Body of pancreas (tissue), 4 donors: ENCODE results near the gene MTR. TPM values are rescaled to one million over a fixed set of nuclear protein-coding genes. Genes with fewer than 3 reads are reported as not detected.

Experiments used
- ATAC-seq: fragments of 150-250 bp; one replicate; pipeline ENCODE4 v1.9.1; 2016
- DNase-seq, 4 donors: peaks; one replicate each; pipeline ENCODE4 v3.0.0-alpha.2; 2019
- H3K27ac ChIP-seq, 4 donors: fragments of 200-600 bp; sonication (generic); 1 replicate in 3 of 4; 2 replicates in 1 of 4; pipeline versions ENCODE4 v1.5.1 to v1.6.1; 2016 to 2019; ENCODE audit warnings: mild to moderate bottlenecking in 1 of 4, mixed read lengths in 1 of 4, moderate library complexity in 1 of 4
- H3K27me3 ChIP-seq, 2 donors: fragments of 200-600 bp; sonication (generic); one replicate each; pipeline ENCODE4 v1.6.0; 2016; ENCODE audit warnings: mild to moderate bottlenecking in 1 of 2
- H3K36me3 ChIP-seq, 2 donors: fragments of 200-600 bp; sonication (generic); replicated peaks in 1 of 2; 2 replicates each; pipeline ENCODE4 v1.5.1; 2016; ENCODE audit warnings: low read depth in 2 of 2; ENCODE audit not compliant: insufficient read depth in 1 of 2
- H3K4me1 ChIP-seq: fragments of 200-600 bp; sonication (generic); one replicate; pipeline ENCODE4 v1.6.0; 2016
- H3K4me3 ChIP-seq, 2 donors: fragments of 200-600 bp; sonication (generic); 1 replicate in 1 of 2; 2 replicates in 1 of 2; pipeline ENCODE4 v1.5.1; 2016 to 2019
- H3K9me3 ChIP-seq, 3 donors: fragments of 200-600 bp; sonication (generic); 1 replicate in 2 of 3; 2 replicates in 1 of 3; pipeline ENCODE4 v1.5.1; 2016
- POLR2A ChIP-seq, 3 donors: fragments of 450-650 bp; IDR thresholded peaks; one replicate each; pipeline ENCODE4 v1.6.1; 2016; ENCODE audit warnings: antibody characterized with exemption in 3 of 3, mild to moderate bottlenecking in 2 of 3
- WGBS, 2 donors: methylation state at CpG; one replicate each; pipeline ENCODE4 v1.1.5; 2017; 5-methylcytosine and 5-hydroxymethylcytosine counted together
- intact Hi-C: fragments of 100-400 bp; cut with DNase I; formaldehyde crosslinking; loops from one replicate; pipeline ENCODE4 v1.15.1; 2023
- total RNA-seq, 2 donors: library from RNA; depleted of rRNA; stranded (reverse); fragments of >200 nt; gene quantifications; one replicate each; pipeline ENCODE4 v1.1.0, GENCODE V29; 2016
- TF ChIP-seq, protein P1 (sequence below), 7 experiments: fragments of 450-650 bp in 4 of 7; fragments of 200-600 bp in 3 of 7; sonication (generic) in 3 of 7; IDR thresholded peaks; one replicate each; pipeline ENCODE4 v1.5.1; 2016 to 2019; ENCODE audit warnings: antibody characterized with exemption in 7 of 7

MTR gene
- total RNA-seq, 2 donors from 2014 or later, result 26.7 to 29.8 TPM

DNA sequence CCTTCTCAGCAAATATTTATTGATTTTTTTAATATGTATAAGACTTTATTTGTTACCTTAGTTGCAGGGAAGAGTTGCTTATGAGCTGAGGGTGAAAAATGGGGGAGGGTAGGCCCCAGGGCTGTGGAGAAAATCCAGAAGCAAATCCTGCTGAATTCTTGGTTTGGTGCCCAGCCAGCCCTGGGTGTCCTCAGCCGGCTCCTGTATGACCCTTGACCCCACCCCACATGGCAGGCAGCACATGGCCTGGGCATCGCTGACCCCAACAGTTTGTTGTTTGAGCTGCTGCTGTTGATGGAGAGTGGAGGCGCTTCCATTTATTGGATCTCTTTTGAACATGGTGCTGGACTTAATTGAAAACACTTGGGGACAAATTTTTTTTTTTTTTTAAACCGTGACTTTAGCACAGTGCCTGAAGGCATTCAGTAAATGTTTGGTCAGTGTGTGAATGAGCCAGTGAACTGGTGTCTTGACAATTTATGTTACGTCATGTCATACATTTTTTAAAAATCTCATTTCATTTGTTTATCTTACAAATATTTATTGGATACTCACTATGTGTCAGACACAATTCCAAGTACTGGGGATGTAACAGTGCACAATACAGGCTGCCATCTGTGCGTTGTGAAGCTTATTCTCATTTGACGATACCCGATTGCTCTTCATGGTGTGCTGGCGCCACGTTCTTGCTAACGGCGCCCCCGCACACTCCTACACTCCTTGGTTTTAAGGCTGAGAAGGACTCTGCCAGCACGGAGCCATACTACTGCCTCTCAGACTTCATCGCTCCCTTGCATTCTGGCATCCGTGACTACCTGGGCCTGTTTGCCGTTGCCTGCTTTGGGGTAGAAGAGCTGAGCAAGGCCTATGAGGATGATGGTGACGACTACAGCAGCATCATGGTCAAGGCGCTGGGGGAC lies 98.8 kb downstream of the MTR start:
- Histone ChIP-seq H3K27ac (no peak overlapping the region), H3K4me3 (no peak overlapping the region), H3K9me3 (no peaks in the 10 kb centered on the region), H3K36me3 (peaks cover 6 to 35% of the 10 kb centered on the region in 2 donors), H3K4me1 (no peaks in the 10 kb centered on the region), H3K27me3 (no peaks in the 10 kb centered on the region)
- 85 to 90% methylated on average over 19 of the region's 19 CpGs for WGBS, 2 donors
- TF ChIP-seq POLR2A (IDR thresholded peaks at IDR 0.05), result no peak
- TF ChIP-seq, protein P1, sequence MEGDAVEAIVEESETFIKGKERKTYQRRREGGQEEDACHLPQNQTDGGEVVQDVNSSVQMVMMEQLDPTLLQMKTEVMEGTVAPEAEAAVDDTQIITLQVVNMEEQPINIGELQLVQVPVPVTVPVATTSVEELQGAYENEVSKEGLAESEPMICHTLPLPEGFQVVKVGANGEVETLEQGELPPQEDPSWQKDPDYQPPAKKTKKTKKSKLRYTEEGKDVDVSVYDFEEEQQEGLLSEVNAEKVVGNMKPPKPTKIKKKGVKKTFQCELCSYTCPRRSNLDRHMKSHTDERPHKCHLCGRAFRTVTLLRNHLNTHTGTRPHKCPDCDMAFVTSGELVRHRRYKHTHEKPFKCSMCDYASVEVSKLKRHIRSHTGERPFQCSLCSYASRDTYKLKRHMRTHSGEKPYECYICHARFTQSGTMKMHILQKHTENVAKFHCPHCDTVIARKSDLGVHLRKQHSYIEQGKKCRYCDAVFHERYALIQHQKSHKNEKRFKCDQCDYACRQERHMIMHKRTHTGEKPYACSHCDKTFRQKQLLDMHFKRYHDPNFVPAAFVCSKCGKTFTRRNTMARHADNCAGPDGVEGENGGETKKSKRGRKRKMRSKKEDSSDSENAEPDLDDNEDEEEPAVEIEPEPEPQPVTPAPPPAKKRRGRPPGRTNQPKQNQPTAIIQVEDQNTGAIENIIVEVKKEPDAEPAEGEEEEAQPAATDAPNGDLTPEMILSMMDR (IDR thresholded peaks at IDR 0.05), result no peak
- no peak for DNase-seq
- intact Hi-C loops, result no loop called here
- ATAC-seq, result no peak

DNA sequence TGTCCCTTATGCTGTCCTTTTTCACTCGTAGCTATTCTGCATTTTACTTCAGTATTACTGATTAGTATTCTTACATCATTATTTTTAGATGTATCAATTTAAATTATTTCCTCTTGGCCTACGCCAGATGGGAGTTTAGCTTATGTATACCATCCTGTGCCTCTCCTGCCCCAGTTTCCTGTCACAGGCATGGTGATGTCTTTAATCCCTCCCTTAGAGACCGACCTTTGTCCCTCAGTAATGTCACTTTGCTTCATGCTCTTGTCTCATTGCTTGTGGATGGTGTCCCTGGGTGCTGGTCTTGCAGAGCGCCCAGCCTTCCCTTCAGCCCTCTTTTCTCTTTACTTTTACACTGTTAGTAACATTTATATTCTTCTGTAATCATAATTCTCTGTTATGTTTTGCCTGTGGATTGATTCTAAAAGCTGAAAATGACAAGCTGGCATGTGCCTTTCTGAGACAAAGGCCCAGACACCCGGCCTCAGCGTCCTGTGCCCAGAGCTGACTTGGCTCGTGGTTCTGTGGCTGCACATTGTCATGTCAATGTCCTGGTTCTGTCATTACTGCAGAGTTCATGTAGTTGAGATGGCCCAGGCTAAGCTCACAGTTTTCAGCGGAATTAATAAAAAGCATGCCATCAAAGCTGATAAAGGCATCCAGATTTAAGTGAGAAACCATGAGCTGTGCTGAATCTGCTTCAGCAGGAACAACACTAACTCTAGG lies 100.7 kb downstream of the MTR start:
- Histone ChIP-seq H3K36me3 (peaks cover 6 to 41% of the 10 kb centered on the region in 2 donors), H3K9me3 (no peaks in the 10 kb centered on the region), H3K4me3 (no peak overlapping the region), H3K27ac (no peak overlapping the region), H3K27me3 (no peaks in the 10 kb centered on the region), H3K4me1 (no peaks in the 10 kb centered on the region)
- ATAC-seq (no peak), DNase-seq (no peak)
- intact Hi-C loops, result no loop called here
- WGBS, 2 donors, result 78 to 80% methylated on average over 8 of the region's 8 CpGs
- TF ChIP-seq, protein P1 (IDR thresholded peaks at IDR 0.05), result no peak
- TF ChIP-seq POLR2A (IDR thresholded peaks at IDR 0.05), result no peak

DNA sequence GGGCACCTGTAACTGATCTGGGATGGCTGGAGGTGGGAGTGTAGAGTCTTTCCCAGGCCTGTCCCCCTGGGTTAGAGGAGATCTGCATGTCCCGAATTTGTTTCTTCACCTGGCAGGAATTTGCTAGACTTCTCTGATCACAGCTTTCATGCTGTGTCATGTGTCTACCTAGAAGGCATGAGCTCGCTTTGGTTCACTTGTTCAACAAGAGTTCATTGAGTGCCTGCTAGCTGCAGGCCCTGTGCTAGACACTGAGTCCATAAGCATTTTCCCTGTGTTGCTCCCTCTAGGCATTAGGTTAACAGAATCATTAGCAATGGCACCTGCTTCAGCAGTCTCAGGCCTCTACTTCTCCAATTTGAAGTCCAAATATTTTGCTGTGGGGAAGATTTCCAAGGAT lies 101.6 kb downstream of the MTR start:
- intact Hi-C loops, result no loop called here
- H3K27me3 ChIP-seq, result no peaks in the 10 kb centered on the region
- DNase-seq (no peak), ATAC-seq (no peak)
- TF ChIP-seq, protein P1 (IDR thresholded peaks at IDR 0.05), result no peak
- no peak overlapping the region for H3K27ac ChIP-seq
- H3K36me3 ChIP-seq, result peaks cover 6 to 35% of the 10 kb centered on the region in 2 donors
- no peaks in the 10 kb centered on the region for H3K4me1 ChIP-seq
- WGBS, 2 donors, result 85 to 90% methylated on average over 2 of the region's 2 CpGs
- no peak overlapping the region for H3K4me3 ChIP-seq
- H3K9me3 ChIP-seq, result no peaks in the 10 kb centered on the region

DNA sequence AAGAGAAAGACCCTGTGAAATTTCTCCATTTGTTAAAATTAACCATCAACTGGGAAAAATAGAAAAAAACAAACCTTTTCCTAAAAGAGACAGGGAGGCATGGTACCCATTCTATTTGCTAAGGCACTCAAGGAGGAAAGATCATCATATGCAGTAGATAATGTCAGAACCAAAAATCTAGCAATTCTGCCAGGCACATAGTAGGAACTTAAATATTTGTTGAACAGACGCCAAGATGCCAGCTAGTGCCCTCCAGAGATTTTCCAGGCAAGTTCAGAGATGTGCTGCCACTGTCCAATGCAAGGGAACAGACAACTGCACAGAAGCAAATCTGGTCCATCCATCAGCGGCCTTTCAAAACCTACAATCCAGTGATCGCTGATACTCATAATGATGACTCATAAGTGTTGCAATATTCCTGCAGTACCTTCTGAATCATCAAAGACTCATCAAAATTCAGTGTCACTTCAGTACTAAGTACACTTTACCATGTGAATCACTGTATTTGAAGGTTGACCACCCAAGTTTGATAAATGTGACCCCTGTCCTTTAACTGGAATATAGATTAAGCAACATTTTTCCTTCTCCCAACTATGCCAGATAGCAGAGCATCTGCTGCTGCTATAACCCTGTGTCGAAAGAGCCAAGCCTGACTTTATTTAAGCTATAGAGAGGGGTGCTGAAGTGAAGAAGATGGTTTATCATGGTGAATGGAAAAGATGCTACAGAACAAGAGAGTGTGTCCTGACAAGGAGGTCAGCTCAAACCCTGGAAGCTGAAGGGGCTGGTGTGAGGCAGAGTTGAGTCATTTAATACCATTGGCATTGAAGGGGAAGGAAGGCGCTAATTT lies 110.0 kb downstream of the MTR start:
- no peak overlapping the region for H3K4me3 ChIP-seq
- ATAC-seq (no peak), DNase-seq (no peak)
- no peaks in the 10 kb centered on the region for H3K9me3 ChIP-seq
- TF ChIP-seq, protein P1 (IDR thresholded peaks at IDR 0.05), result no peak
- no peak for TF ChIP-seq POLR2A (IDR thresholded peaks at IDR 0.05)
- WGBS, 2 donors, result 85 to 87% methylated on average over 5 of the region's 5 CpGs
- intact Hi-C loops, result no loop called here
- no peaks in the 10 kb centered on the region for H3K27me3 ChIP-seq
- no peak overlapping the region for H3K27ac ChIP-seq
- H3K36me3 ChIP-seq, result no peaks in the 10 kb centered on the region
- H3K4me1 ChIP-seq, result no peaks in the 10 kb centered on the region
